ENCODE data around the gene FAM24B.

FAM24B gene

GRCh38 chr10:122828716-122829255 lies 50.6 kb downstream of the FAM24B start:
- Histone ChIP-seq H2AFZ (ENCODE audit: low read depth, low read length) (no peak overlapping the region), H3K36me3 (replicated peaks; ENCODE audit: low read depth, low read length) (peaks cover 22% of the 10 kb centered on the region), H3K9me3 (ENCODE audit: insufficient read depth, low read length) (no peaks in the 10 kb centered on the region), H3K27ac (ENCODE audit: low read length) (no peak overlapping the region), H3K4me1 (ENCODE audit: low read length) (no peaks in the 10 kb centered on the region), H3K4me2 (ENCODE audit: low read length) (no peak overlapping the region), H3K9ac (ENCODE audit: low read length) (no peak overlapping the region), H3K4me3 (ENCODE audit: low read length) (no peak overlapping the region), H4K20me1 (ENCODE audit: insufficient read depth, low read length) (no peaks in the 10 kb centered on the region), H3K27me3 (ENCODE audit: low read depth, low read length) (no peaks in the 10 kb centered on the region; the same call in 1 of the 2 replicates), H3K79me2 (ENCODE audit: low read length) (no peaks in the 10 kb centered on the region)
- TF ChIP-seq CTCF (IDR thresholded peaks at IDR 0.05; ENCODE audit: low read depth, low read length) (no peak), EZH2phosphoT487 (IDR thresholded peaks at IDR 0.05; ENCODE audit: low read depth) (no peak)

DNA sequence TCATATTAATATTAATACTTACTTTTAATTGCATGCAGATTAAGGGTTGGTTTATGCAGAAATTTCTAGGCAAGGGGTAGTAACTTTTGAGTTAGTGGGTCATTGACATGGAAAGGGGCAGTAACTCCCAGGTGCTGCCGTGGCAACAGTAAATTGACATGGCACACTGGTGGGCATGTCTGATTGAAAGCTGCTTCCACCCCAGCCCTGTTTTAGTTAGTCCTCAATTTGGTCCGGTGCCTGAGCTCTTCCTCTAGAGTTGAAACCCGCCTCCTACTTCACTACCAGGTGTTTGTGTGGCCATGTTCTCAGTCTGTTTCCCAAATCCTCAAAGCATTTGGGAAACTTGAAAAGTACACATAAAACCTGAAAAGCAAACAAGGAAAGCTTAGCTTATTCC lies 52.1 kb downstream of the FAM24B start:
- Histone ChIP-seq H3K9me3 (ENCODE audit: insufficient read depth, low read length) (no peaks in the 10 kb centered on the region), H3K36me3 (replicated peaks; ENCODE audit: low read depth, low read length) (peaks cover 15% of the 10 kb centered on the region), H3K27me3 (ENCODE audit: low read depth, low read length) (no peaks in the 10 kb centered on the region; the same call in 1 of the 2 replicates), H3K4me1 (ENCODE audit: low read length) (no peaks in the 10 kb centered on the region), H3K4me2 (ENCODE audit: low read length) (no peak overlapping the region), H2AFZ (ENCODE audit: low read depth, low read length) (no peak overlapping the region), H3K9ac (ENCODE audit: low read length) (no peak overlapping the region), H3K79me2 (ENCODE audit: low read length) (no peaks in the 10 kb centered on the region), H3K4me3 (ENCODE audit: low read length) (no peak overlapping the region), H3K27ac (ENCODE audit: low read length) (no peak overlapping the region), H4K20me1 (ENCODE audit: insufficient read depth, low read length) (no peaks in the 10 kb centered on the region)
- TF ChIP-seq EZH2phosphoT487 (IDR thresholded peaks at IDR 0.05; ENCODE audit: low read depth) (no peak), CTCF (IDR thresholded peaks at IDR 0.05; ENCODE audit: low read depth, low read length) (no peak)

GRCh38 chr10:122822973-122823690 lies 56.2 kb downstream of the FAM24B start:
- no peak overlapping the region for H3K4me2 ChIP-seq (ENCODE audit: low read length)
- H3K9me3 ChIP-seq (ENCODE audit: insufficient read depth, low read length): no peaks in the 10 kb centered on the region
- no peak overlapping the region for H3K27ac ChIP-seq (ENCODE audit: low read length)
- TF ChIP-seq EZH2phosphoT487 (IDR thresholded peaks at IDR 0.05; ENCODE audit: low read depth) (no peak), CTCF (IDR thresholded peaks at IDR 0.05; ENCODE audit: low read depth, low read length) (no peak)
- no peak overlapping the region for H3K4me3 ChIP-seq (ENCODE audit: low read length)
- H3K27me3 ChIP-seq (ENCODE audit: low read depth, low read length): no peaks in the 10 kb centered on the region; the same call in 1 of the 2 replicates
- H4K20me1 ChIP-seq (ENCODE audit: insufficient read depth, low read length): no peaks in the 10 kb centered on the region
- no peaks in the 10 kb centered on the region for H3K4me1 ChIP-seq (ENCODE audit: low read length)
- no peaks in the 10 kb centered on the region for H3K79me2 ChIP-seq (ENCODE audit: low read length)
- no peak overlapping the region for H3K9ac ChIP-seq (ENCODE audit: low read length)
- no peaks in the 10 kb centered on the region for H3K36me3 ChIP-seq (replicated peaks; ENCODE audit: low read depth, low read length)
- H2AFZ ChIP-seq (ENCODE audit: low read depth, low read length): no peak overlapping the region

DNA sequence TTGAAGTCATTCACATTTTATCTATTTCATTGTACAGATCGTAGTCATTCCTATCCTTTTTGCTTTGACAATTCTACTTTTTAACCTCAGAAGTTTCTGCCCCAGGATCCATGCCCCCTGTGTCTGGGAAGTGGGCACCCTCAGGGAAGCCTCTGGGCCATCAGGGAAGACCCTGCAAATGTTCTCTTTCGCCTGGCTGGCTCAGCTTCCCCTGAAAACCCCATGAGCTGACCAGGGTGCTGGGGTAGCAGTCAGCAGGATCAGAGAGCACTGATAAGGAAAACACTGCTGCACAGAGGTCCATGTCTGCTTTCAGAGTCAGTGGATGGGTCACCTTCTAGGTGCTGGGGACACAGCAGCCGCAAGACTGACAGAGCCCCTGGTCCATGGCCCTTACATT lies 57.6 kb downstream of the FAM24B start:
- Histone ChIP-seq H3K36me3 (replicated peaks; ENCODE audit: low read depth, low read length) (no peaks in the 10 kb centered on the region), H3K4me3 (ENCODE audit: low read length) (no peak overlapping the region), H3K9me3 (ENCODE audit: insufficient read depth, low read length) (no peaks in the 10 kb centered on the region), H3K4me2 (ENCODE audit: low read length) (no peak overlapping the region), H2AFZ (ENCODE audit: low read depth, low read length) (no peak overlapping the region), H3K9ac (ENCODE audit: low read length) (no peak overlapping the region), H3K27me3 (ENCODE audit: low read depth, low read length) (no peaks in the 10 kb centered on the region; the same call in 1 of the 2 replicates), H3K79me2 (ENCODE audit: low read length) (no peaks in the 10 kb centered on the region), H3K4me1 (ENCODE audit: low read length) (no peaks in the 10 kb centered on the region), H4K20me1 (ENCODE audit: insufficient read depth, low read length) (no peaks in the 10 kb centered on the region), H3K27ac (ENCODE audit: low read length) (no peak overlapping the region)
- no peak for TF ChIP-seq EZH2phosphoT487 (IDR thresholded peaks at IDR 0.05; ENCODE audit: low read depth)
- no peak for TF ChIP-seq CTCF (IDR thresholded peaks at IDR 0.05; ENCODE audit: low read depth, low read length)
